IMR-90 (cell line): Measurements from ENCODE around the gene MLYCD. TPM values are rescaled to one million over a fixed set of nuclear protein-coding genes. Genes with fewer than 3 reads are reported as not detected.

Experiments
- ATAC-seq: fragments of 200-7000 bp; cut with Tn5 transposase; 2 replicates; pipeline ENCODE4 v1.9.1; 2020; ENCODE audit warnings: low read depth, mild to moderate bottlenecking, moderate library complexity
- BruUV-seq: library from RNA; stranded (reverse); fragments of 400-500 nt; replicated peaks from 2 replicates; lab custom pipeline; 2021; lab: Mats Ljungman, UMichigan
- CTCF ChIA-PET: fragments of 300-600 bp; formaldehyde crosslinking; extraction: SDS; loops from one replicate; lab custom pipeline; 2021; ENCODE audit warnings: antibody characterized with exemption; lab: Yijun Ruan, JAX
- POLR2A ChIA-PET: fragments of 300-600 bp; sonication (Branson Sonifier 250); formaldehyde crosslinking; loops from one replicate; lab custom pipeline; 2022; ENCODE audit warnings: antibody characterized with exemption; ENCODE audit not compliant: unreplicated experiment; lab: Charles Lee
- DNase-seq: peaks from one replicate; pipeline ENCODE4 v3.0.0; 2013
- H2AFZ ChIP-seq: replicated peaks from 2 replicates; pipeline ENCODE3; 2013; ENCODE audit warnings: low read length, mild to moderate bottlenecking; ENCODE audit not compliant: poor library complexity
- H2AK5ac ChIP-seq: 2 replicates; pipeline ENCODE4 v1.6.1; 2013; ENCODE audit warnings: low read depth, low read length, inconsistent platforms
- H2AK9ac ChIP-seq: replicated peaks from 2 replicates; pipeline ENCODE3; 2013; ENCODE audit warnings: mild to moderate bottlenecking, low read depth, low read length, moderate library complexity; ENCODE audit not compliant: poor library complexity
- H2BK120ac ChIP-seq: 2 replicates; pipeline ENCODE4 v1.6.1; 2013; ENCODE audit warnings: low read depth, low read length, inconsistent platforms
- H2BK15ac ChIP-seq: 3 replicates; pipeline ENCODE4 v1.6.1; 2013; ENCODE audit warnings: low read depth, low read length, inconsistent platforms
- H2BK20ac ChIP-seq: 2 replicates; pipeline ENCODE4 v1.6.1; 2013; ENCODE audit warnings: low read depth, mild to moderate bottlenecking, inconsistent platforms, low read length, moderate library complexity
- H2BK5ac ChIP-seq: 2 replicates; pipeline ENCODE4 v1.6.1; 2013; ENCODE audit warnings: mild to moderate bottlenecking, low read depth, low read length, inconsistent platforms; ENCODE audit not compliant: poor library complexity, severe bottlenecking
- H3K14ac ChIP-seq: replicated peaks from 2 replicates; pipeline ENCODE4 v1.6.1; 2013; ENCODE audit warnings: low read depth, low read length, inconsistent platforms
- H3K18ac ChIP-seq: 2 replicates; pipeline ENCODE4 v1.6.1; 2013; ENCODE audit warnings: low read depth, low read length, control low read depth
- H3K23ac ChIP-seq: 2 replicates; pipeline ENCODE4 v1.6.1; 2013; ENCODE audit warnings: low read depth, low read length, inconsistent platforms
- H3K27ac ChIP-seq: 2 replicates; pipeline ENCODE4 v1.5.1; 2013; ENCODE audit warnings: mild to moderate bottlenecking, control low read depth, low read length; ENCODE audit not compliant: insufficient read depth
- H3K27me3 ChIP-seq: 2 replicates; pipeline ENCODE4 v1.6.1; 2013; ENCODE audit warnings: low read length; ENCODE audit not compliant: control insufficient read depth, insufficient read depth
- H3K36me3 ChIP-seq: 2 replicates; pipeline ENCODE4 v1.6.1; 2013; ENCODE audit warnings: low read length, mixed read lengths; ENCODE audit not compliant: control insufficient read depth, insufficient read depth
- H3K4ac ChIP-seq: 2 replicates; pipeline ENCODE4 v1.6.1; 2013; ENCODE audit warnings: low read depth, low read length, inconsistent platforms
- H3K4me1 ChIP-seq: 2 replicates; pipeline ENCODE4 v1.6.1; 2013; ENCODE audit warnings: low read length, mixed read lengths; ENCODE audit not compliant: control insufficient read depth, insufficient read depth
- H3K4me2 ChIP-seq: 2 replicates; pipeline ENCODE4 v1.6.1; 2013; ENCODE audit warnings: low read depth, mild to moderate bottlenecking, control low read depth, low read length, moderate library complexity
- H3K4me3 ChIP-seq: 2 replicates; pipeline ENCODE4 v1.5.1; 2013; ENCODE audit warnings: low read depth, mild to moderate bottlenecking, control low read depth, low read length, moderate library complexity; ENCODE audit not compliant: insufficient read depth
- H3K56ac ChIP-seq: 2 replicates; pipeline ENCODE4 v1.6.1; 2013; ENCODE audit warnings: low read length, inconsistent platforms; ENCODE audit not compliant: insufficient read depth; ENCODE audit errors: extremely low read depth
- H3K79me1 ChIP-seq, 2 experiments: 2 replicates each; pipeline ENCODE4 v1.6.1; 2013; ENCODE audit warnings: low read length in 2 of 2, inconsistent platforms in 1 of 2, low read depth in 1 of 2
- H3K9ac ChIP-seq: 2 replicates; pipeline ENCODE4 v1.6.1; 2013; ENCODE audit warnings: low read depth, low read length, control low read depth
- H3K9me1 ChIP-seq: 2 replicates; pipeline ENCODE4 v1.6.1; 2013; ENCODE audit warnings: low read length, inconsistent platforms; ENCODE audit not compliant: insufficient read depth
- H3K9me3 ChIP-seq: 2 replicates; pipeline ENCODE4 v1.6.1; 2013; ENCODE audit warnings: low read length; ENCODE audit not compliant: control insufficient read depth, insufficient read depth
- H4K20me1 ChIP-seq: 2 replicates; pipeline ENCODE4 v1.6.1; 2013; ENCODE audit warnings: low read length, inconsistent platforms; ENCODE audit not compliant: insufficient read depth
- H4K5ac ChIP-seq: 2 replicates; pipeline ENCODE4 v1.6.1; 2013; ENCODE audit warnings: mild to moderate bottlenecking, low read depth, low read length, control low read depth
- H4K8ac ChIP-seq, 2 experiments: 2 replicates each; pipeline ENCODE4 v1.6.1; 2013; ENCODE audit warnings: low read depth in 2 of 2, low read length in 2 of 2, control low read depth in 1 of 2, inconsistent platforms in 1 of 2
- H4K91ac ChIP-seq: 2 replicates; pipeline ENCODE4 v1.6.1; 2013; ENCODE audit warnings: low read depth, low read length, inconsistent platforms; ENCODE audit not compliant: insufficient read depth
- BHLHE40 ChIP-seq: fragments of 150-350 bp; IDR thresholded peaks from 2 replicates; pipeline ENCODE4 v1.6.1; 2016; ENCODE audit warnings: mild to moderate bottlenecking, low read depth, low read length
- CEBPB ChIP-seq: IDR thresholded peaks from 2 replicates; pipeline ENCODE4 v1.6.1; 2012; ENCODE audit warnings: low read depth, low read length, improper control_type of control experiment
- CHD1 ChIP-seq: IDR thresholded peaks from 2 replicates; pipeline ENCODE4 v1.6.1; 2012; ENCODE audit warnings: low read depth, low read length, improper control_type of control experiment
- FOS ChIP-seq: fragments of 150-350 bp; IDR thresholded peaks from 2 replicates; pipeline ENCODE4 v1.6.1; 2016; ENCODE audit warnings: low read depth, low read length
- MAFK ChIP-seq: IDR thresholded peaks from 2 replicates; pipeline ENCODE4 v1.6.1; 2012; ENCODE audit warnings: low read depth, low read length, improper control_type of control experiment
- MAZ ChIP-seq: IDR thresholded peaks from 2 replicates; pipeline ENCODE4 v1.6.1; 2012; ENCODE audit warnings: low read depth, mild to moderate bottlenecking, low read length, improper control_type of control experiment, moderate library complexity, borderline replicate concordance
- MXI1 ChIP-seq: IDR thresholded peaks from 2 replicates; pipeline ENCODE4 v1.6.1; 2012; ENCODE audit warnings: low read depth, mild to moderate bottlenecking, low read length, moderate library complexity, borderline replicate concordance
- NFE2L2 ChIP-seq: fragments of 150-350 bp; IDR thresholded peaks from 2 replicates; pipeline ENCODE4 v1.6.1; 2016; ENCODE audit warnings: low read depth, mild to moderate bottlenecking, low read length
- POLR2A ChIP-seq: IDR thresholded peaks from 2 replicates; pipeline ENCODE4 v1.6.1; 2012; ENCODE audit warnings: mild to moderate bottlenecking, low read depth, low read length
- RAD21 ChIP-seq: IDR thresholded peaks from 2 replicates; pipeline ENCODE4 v1.6.1; 2012; ENCODE audit warnings: low read length, improper control_type of control experiment
- RCOR1 ChIP-seq: IDR thresholded peaks from 2 replicates; pipeline ENCODE4 v1.6.1; 2012; ENCODE audit warnings: mild to moderate bottlenecking, low read length, improper control_type of control experiment; ENCODE audit not compliant: insufficient replicate concordance
- RFX5 ChIP-seq: IDR thresholded peaks from 2 replicates; pipeline ENCODE4 v1.8.0; 2012; ENCODE audit warnings: low read depth, mild to moderate bottlenecking, low read length, moderate library complexity
- SMC3 ChIP-seq: fragments of 150-350 bp; IDR thresholded peaks from 2 replicates; pipeline ENCODE4 v1.6.1; 2016; ENCODE audit warnings: low read depth, mild to moderate bottlenecking, antibody characterized with exemption, low read length, moderate library complexity
- WGBS, 2 experiments: methylation state at CpG; one replicate each; pipeline versions ENCODE4 v1.1.5 to v1.1.7; 2013; ENCODE audit warnings: missing lambda C conversion rate in 2 of 2; ENCODE audit not compliant: insufficient read length in 1 of 2; ENCODE audit errors: extremely low coverage in 2 of 2; 5-methylcytosine and 5-hydroxymethylcytosine counted together
- dilution Hi-C: fragments of 300-500 bp; cut with HindIII; formaldehyde crosslinking; loops from one replicate; pipeline ENCODE4 v1.14.3; 2018; ENCODE audit warnings: low sequenced_read_pairs; ENCODE audit not compliant: unreplicated experiment
- in situ Hi-C: fragments of 300-500 bp; cut with MboI; formaldehyde crosslinking; loops from 3 replicates; pipeline ENCODE4 v1.14.3; 2019; ENCODE audit warnings: low sequenced_read_pairs, inconsistent platforms, mixed read lengths
- intact Hi-C: fragments of 100-400 bp; cut with micrococcal nuclease; formaldehyde crosslinking; loops from 2 replicates; pipeline ENCODE4 v1.10.0; 2022
- polyA plus RNA-seq, 3 experiments: library from polyadenylated mRNA; depleted of rRNA; stranded (reverse); fragments of >200 nt; gene quantifications; 2 replicates each; pipeline ENCODE4 v1.2.3, GENCODE V29; 2012; ENCODE audit warnings: low replicate concordance in 1 of 3
- total RNA-seq: library from RNA; depleted of rRNA; stranded (reverse); fragments of >200 nt; gene quantifications from 2 replicates; pipeline ENCODE4 v1.2.3, GENCODE V29; 2012
- TF ChIP-seq, protein P1 (sequence below): fragments of 150-350 bp; IDR thresholded peaks from 2 replicates; pipeline ENCODE4 v1.6.1; 2016; ENCODE audit warnings: low read depth, mild to moderate bottlenecking, low read length, moderate library complexity, borderline replicate concordance
- TF ChIP-seq, protein P2 (sequence below): fragments of 150-350 bp; IDR thresholded peaks from 2 replicates; pipeline ENCODE4 v1.6.1; 2017; ENCODE audit warnings: mild to moderate bottlenecking, antibody characterized with exemption, low read length, low read depth
- TF ChIP-seq, protein P3 (sequence below): conservative IDR thresholded peaks from 2 replicates; pipeline ENCODE4 v1.5.1; 2012; ENCODE audit warnings: mild to moderate bottlenecking, low read depth, low read length, improper control_type of control experiment

MLYCD gene
- total and polyA plus RNA-seq, 2 of the 4 experiments (the other 2 are of a cell fraction) = 1.9 to 2.7 TPM

DNA sequence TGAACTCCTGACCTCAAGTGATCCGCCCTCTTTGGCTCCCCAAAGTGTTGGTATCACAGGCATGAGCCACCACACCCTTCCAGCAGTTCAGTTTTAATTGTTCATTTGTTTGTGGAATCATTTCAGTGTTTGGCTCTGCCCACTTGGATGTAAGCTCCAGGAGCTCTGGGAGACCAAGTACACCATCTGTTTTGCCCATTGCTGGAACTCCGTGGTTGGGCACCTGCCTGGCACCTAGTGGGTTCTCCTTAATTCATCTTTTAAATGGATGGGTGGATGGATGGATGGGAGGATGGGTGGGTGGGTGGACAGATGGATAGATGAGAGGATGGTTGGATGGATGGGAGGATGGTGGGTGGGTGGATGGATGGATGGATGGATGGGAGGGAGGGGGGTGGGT, 68.2 kb downstream of the MLYCD start:
- TF ChIP-seq RAD21 = no peak
- TF ChIP-seq NFE2L2 = no peak
- no peak for TF ChIP-seq MAFK
- TF ChIP-seq BHLHE40 = no peak
- TF ChIP-seq, protein P1, sequence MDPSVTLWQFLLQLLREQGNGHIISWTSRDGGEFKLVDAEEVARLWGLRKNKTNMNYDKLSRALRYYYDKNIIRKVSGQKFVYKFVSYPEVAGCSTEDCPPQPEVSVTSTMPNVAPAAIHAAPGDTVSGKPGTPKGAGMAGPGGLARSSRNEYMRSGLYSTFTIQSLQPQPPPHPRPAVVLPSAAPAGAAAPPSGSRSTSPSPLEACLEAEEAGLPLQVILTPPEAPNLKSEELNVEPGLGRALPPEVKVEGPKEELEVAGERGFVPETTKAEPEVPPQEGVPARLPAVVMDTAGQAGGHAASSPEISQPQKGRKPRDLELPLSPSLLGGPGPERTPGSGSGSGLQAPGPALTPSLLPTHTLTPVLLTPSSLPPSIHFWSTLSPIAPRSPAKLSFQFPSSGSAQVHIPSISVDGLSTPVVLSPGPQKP = no peak
- TF ChIP-seq SMC3 = no peak
- TF ChIP-seq MXI1 = no peak
- TF ChIP-seq POLR2A = no peak
- no peak for TF ChIP-seq MAZ
- no peak for TF ChIP-seq RCOR1
- no peak for TF ChIP-seq CHD1
- TF ChIP-seq FOS = no peak
- no peak for TF ChIP-seq CEBPB
- TF ChIP-seq, protein P2, sequence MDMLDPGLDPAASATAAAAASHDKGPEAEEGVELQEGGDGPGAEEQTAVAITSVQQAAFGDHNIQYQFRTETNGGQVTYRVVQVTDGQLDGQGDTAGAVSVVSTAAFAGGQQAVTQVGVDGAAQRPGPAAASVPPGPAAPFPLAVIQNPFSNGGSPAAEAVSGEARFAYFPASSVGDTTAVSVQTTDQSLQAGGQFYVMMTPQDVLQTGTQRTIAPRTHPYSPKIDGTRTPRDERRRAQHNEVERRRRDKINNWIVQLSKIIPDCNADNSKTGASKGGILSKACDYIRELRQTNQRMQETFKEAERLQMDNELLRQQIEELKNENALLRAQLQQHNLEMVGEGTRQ = no peak
- TF ChIP-seq, protein P3, sequence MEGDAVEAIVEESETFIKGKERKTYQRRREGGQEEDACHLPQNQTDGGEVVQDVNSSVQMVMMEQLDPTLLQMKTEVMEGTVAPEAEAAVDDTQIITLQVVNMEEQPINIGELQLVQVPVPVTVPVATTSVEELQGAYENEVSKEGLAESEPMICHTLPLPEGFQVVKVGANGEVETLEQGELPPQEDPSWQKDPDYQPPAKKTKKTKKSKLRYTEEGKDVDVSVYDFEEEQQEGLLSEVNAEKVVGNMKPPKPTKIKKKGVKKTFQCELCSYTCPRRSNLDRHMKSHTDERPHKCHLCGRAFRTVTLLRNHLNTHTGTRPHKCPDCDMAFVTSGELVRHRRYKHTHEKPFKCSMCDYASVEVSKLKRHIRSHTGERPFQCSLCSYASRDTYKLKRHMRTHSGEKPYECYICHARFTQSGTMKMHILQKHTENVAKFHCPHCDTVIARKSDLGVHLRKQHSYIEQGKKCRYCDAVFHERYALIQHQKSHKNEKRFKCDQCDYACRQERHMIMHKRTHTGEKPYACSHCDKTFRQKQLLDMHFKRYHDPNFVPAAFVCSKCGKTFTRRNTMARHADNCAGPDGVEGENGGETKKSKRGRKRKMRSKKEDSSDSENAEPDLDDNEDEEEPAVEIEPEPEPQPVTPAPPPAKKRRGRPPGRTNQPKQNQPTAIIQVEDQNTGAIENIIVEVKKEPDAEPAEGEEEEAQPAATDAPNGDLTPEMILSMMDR = no peak
- TF ChIP-seq RFX5 = no peak
- H2BK15ac ChIP-seq = no peak overlapping the region
- BruUV-seq = no TSS peak
- peaks cover 23% of the 10 kb centered on the region for H3K27me3 ChIP-seq
- no peak overlapping the region for H3K23ac ChIP-seq
- H4K8ac ChIP-seq = no peak overlapping the region
- ATAC-seq (no peak), DNase-seq (no peak)
- H2AK9ac ChIP-seq = no peak overlapping the region
- intact Hi-C loops = loop anchor here (5.0 kb wide), 1 partner anchor 75 kb away; the partner anchor contains the start of gene SLC38A8
- H4K5ac ChIP-seq = no peak overlapping the region
- H3K9me1 ChIP-seq = no peaks in the 10 kb centered on the region; the same call in 1 of the 2 replicates
- CTCF ChIA-PET = no interaction called here
- no peak overlapping the region for H3K18ac ChIP-seq
- H3K4me3 ChIP-seq = no peak overlapping the region
- H2AFZ ChIP-seq = no peak overlapping the region
- H3K27ac ChIP-seq = no peak overlapping the region
- H2BK5ac ChIP-seq = no peak overlapping the region
- no peaks in the 10 kb centered on the region; the same call in none of the 2 replicates for H4K20me1 ChIP-seq
- no peak overlapping the region for H3K4me2 ChIP-seq
- dilution Hi-C loops = no loop called here
- WGBS, 2 experiments = no CpG with 5 or more reads among the region's 2 CpGs
- H3K4me1 ChIP-seq = no peaks in the 10 kb centered on the region
- in situ Hi-C loops = loop anchor here (10.0 to 25.0 kb wide), 2 partner anchors 208 to 520 kb away; no protein-coding TSS in a partner anchor
- H3K14ac ChIP-seq = no peak overlapping the region
- no peak overlapping the region for H3K9ac ChIP-seq
- no peak overlapping the region for H3K4ac ChIP-seq
- no peak overlapping the region for H2AK5ac ChIP-seq
- POLR2A ChIA-PET = no interaction called here
- H3K36me3 ChIP-seq = peaks cover 12% of the 10 kb centered on the region; the same call in 1 of the 2 replicates
- H3K9me3 ChIP-seq = no peaks in the 10 kb centered on the region
- no peak overlapping the region for H3K56ac ChIP-seq
- H2BK120ac ChIP-seq = no peak overlapping the region
- H4K91ac ChIP-seq = no peak overlapping the region
- no peaks in the 10 kb centered on the region for H3K79me1 ChIP-seq
- H2BK20ac ChIP-seq = no peak overlapping the region
